ENCODE measurements around the gene BBS12. TPM values are rescaled to one million over a fixed set of nuclear protein-coding genes. Genes with fewer than 3 reads are reported as not detected.

The BBS12 gene
- 2.4 TPM in 2 replicates for total RNA-seq (2014; rRNA removed; shearing (Covaris generic); ENCODE audit: low replicate concordance)

DNA sequence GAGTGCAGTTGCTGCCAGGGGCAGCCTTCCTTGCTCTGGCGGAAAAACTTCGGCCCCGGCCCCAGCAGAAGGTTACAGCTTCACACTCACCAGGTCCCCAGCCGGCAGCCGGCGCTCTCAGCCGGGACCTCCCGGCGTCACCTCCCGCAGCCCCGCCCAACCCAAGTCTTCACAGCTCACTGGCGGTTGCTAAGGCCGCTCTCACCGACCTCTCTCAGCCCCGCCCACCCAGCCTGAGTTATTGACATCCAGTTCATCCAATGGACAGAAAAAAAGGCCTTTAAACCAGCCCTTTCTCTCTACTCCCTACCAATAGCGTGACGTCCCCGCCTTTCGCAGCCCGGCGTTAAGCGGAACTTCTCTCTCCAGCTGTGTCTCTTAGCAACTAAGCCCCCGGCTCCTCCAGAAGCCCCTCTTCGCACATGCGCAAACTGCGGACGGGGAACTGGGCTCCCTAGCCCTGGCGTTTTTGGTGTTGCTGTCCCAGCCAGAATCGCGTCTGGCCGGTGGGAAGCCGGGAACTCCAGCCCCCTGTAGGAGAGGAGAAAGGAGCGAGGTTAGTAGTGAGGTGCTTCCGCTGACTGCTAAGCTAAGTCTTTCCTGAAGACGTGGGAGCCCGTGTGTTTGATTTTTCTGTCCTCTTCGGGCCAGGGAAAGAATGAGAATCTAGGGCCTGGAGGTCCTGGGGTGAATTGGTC is at the start of gene BBS12:
Gene BBS12 (plus strand): TSS at position 376 of the 698 bp plus-strand sequence. CDS start 9,189 bp downstream, outside the sequence.
- peak; percentile 99 for DNase-seq (ENCODE audit: low read depth)
- in situ Hi-C loops (cut with HindIII; ENCODE audit: low pct_unique_long_range_greater_than_20kb, low sequenced_read_pairs) = no loop called here

DNA sequence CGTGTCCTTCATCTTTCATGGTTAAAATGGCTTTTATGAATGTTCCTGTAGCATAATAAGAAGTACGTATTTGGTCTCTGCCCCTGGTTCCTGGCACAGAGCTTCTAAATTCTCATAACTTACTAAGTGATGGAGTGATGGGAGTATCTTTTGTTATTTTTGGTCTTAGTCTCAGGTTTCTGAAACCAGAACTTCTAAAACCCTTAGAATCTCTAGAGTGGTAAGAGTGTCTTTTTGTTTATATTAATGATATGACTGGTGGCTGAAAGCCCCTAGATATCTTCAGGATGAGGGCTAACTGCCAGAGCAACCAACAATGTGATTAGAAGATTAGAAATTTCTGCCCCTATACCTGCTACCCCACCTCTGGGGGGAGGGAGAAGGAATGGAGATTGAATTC is 45.8 kb upstream of the BBS12 start:
- DNase-seq (ENCODE audit: low read depth) = no peak
- in situ Hi-C loops (cut with HindIII; ENCODE audit: low pct_unique_long_range_greater_than_20kb, low sequenced_read_pairs) = no loop called here

DNA sequence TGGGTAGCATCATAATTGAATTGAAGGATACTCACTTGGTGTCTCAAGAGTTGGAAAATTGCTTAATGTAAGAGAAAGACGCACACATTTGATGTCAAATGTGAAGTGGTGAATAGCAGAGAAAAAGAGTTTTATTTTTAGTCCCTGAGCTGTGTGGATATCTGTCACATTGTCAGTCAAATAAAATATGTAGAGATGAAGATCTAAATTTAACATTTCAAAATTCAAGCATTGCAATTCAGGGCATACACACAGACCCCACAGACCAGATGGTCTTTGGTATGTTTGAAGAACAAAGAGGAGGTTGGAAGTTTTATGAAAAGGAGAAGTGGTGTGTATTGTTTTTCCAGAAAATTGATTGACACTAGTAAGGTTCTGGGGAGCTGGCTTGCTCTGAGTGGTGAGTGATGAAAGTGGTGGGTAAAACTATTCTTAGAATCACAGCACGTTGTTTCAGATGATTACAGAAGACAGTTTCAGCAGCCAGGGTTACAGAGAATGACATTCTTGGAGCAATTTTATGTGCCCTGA is 44.9 kb upstream of the BBS12 start:
- in situ Hi-C loops (cut with HindIII; ENCODE audit: low pct_unique_long_range_greater_than_20kb, low sequenced_read_pairs) = no loop called here

DNA sequence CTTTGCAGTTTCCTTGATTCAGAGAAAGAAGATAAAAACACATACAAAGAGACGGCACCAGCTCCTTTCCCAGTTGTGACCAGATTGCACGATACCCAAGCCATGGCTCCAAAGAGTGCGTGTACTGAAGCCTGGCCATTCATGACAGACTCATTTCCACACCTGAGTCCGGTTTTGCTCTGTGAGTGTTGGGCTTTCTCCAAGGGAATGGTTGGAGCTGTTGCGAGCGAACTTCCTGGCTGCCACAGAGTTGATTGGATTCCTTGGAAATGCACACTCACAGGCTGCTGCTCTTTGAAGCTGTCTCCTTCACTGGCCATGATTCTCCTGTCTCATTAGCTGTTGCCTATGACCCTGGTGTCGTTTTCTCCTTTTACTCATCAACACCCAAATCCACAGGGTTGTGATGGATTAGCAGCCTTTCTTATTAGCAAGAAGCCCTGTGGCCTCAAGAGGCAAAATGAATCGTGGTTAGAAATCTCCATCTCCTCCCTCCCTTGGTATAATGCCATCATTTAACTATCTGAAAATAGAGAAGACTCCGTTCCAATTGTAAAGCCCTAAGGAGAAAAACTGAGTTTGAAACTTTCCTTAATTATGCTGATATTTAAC is 43.9 kb upstream of the BBS12 start:
- DNase-seq (ENCODE audit: low read depth) = no peak
- in situ Hi-C loops (cut with HindIII; ENCODE audit: low pct_unique_long_range_greater_than_20kb, low sequenced_read_pairs) = no loop called here

More for the DNA sequence above, 44.9 kb upstream of the BBS12 start:
- DNase-seq (ENCODE audit: low read depth) = no peak

DNA sequence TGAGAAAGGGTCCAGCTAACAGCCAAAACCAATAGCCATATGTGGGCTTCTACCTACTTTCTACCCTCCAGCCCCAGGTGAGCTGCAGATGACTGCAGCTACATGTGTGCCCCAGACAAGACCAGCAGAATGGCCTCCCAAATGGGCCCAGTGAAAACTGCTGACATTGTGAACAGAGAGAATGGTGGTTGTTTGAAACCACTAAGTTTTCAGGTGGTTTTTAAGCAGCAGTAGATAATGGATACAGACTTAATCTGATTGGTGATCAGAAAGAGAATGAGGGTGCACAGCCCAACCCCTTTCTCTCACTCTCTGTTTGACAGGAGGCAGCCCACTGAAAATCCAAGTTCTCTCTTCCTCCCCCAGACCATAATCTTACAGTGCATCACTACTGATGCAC is 42.5 kb upstream of the BBS12 start:
- no peak for DNase-seq (ENCODE audit: low read depth)
- in situ Hi-C loops (cut with HindIII; ENCODE audit: low pct_unique_long_range_greater_than_20kb, low sequenced_read_pairs) = no loop called here

DNA sequence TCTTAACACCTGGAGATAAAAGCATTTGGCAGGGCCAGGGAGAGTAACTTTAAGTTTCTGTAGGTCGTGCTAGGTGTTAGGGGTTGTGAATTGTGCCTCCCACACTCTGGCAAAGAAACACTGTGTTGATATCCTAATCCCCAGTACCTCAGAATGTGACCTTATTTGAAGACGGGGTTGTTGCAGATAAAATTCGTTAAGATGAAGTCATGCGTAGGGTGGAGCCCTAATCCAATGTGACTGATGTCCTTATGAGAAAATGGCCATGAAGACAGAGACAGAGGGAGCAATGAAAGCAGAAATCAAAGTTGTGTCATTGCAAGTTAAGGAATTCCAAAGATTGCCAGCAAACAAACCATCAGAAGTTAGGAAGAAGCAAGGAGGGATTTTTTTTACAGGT is 40.5 kb upstream of the BBS12 start:
- in situ Hi-C loops (cut with HindIII; ENCODE audit: low pct_unique_long_range_greater_than_20kb, low sequenced_read_pairs) = no loop called here
- DNase-seq (ENCODE audit: low read depth) = no peak

DNA sequence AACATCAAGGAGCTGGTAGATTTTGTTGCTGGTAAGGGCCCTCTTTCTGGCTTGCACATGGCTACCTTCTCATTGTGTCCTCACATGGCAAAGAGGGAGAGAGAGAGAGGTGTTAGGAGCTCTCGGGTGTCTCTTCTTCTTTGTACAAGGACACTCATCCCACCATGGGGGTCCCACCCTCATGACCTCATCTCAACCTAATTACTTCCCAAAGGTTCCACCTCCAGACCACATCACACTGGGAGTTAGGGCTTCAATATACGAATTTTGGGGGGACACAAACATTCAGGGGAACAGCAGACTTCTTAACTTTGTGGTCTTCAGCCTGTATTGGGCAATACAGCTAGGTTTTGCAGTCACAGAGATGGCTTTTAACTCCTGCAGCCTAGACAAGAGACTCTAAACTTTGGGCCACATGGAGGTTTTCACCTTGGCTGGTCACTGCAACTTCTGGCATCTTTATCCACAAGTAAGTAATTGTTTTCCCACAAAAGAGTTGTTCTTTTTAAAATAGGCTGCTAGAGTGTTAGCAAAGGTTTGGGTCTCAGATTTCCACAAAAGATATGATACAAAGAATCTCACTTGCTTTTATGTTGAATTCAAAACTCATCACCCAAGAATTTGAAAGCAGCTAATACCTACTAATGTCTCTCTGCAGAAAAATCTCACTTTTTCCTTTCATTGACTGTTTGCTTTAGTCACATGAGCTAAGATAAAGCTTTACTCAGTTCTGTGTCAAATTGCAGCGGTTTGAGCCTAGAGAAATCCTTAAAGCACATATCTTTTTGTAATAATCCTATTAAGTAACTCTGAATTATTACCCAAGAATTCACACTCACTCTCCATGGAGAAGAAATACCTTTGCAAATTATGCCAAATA is 39.6 kb upstream of the BBS12 start:
- in situ Hi-C loops (cut with HindIII; ENCODE audit: low pct_unique_long_range_greater_than_20kb, low sequenced_read_pairs) = no loop called here

DNA sequence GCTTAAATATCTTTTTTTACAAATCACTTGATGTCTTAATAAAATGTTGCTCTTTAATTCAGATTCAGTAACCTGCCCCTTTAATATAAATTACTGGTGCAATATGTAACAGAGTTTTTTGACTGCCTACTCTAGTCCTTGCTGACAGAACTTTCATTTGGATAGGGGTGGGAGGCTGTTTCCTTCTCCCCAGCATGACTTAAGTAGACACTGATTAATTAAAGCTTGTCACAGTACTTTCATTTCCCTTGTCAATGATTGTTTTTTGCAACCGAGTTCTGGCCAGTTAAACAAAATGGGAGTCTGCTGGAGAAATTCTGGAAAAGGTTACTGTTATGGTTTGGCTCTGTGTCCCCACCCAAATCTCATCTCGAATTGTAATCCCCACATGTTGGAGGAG is 37.3 kb upstream of the BBS12 start:
- in situ Hi-C loops (cut with HindIII; ENCODE audit: low pct_unique_long_range_greater_than_20kb, low sequenced_read_pairs) = no loop called here
- no peak for DNase-seq (ENCODE audit: low read depth)

More for the DNA sequence above, 39.6 kb upstream of the BBS12 start:
- no peak for DNase-seq (ENCODE audit: low read depth)

DNA sequence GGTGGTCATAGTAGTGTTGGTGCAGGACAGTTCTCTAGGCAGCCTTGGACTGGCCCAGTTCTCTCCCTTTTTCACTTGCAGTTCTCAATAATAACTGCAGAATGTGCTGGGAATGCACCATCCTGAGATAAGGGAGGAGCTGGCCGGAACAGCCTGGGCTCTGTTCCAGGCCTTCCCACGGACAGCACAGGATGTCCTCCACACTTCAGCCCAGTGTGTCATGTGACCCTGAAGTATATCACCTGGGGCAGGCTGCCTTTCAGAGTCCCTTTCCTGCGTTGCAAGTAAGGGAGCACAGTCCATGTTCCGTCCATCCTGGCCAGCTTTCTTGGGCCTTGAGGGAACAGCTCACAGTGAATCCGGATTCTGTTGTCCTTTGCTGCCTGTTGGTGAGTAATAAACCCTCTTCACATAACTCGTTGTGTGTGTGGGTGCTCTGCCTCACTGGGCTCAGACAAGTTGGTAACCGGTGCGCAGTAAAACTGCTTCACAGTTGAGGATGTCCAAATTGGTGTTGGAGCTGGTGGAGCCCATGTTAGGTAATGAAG is 32.3 kb upstream of the BBS12 start:
- in situ Hi-C loops (cut with HindIII; ENCODE audit: low pct_unique_long_range_greater_than_20kb, low sequenced_read_pairs) = no loop called here
- no peak for DNase-seq (ENCODE audit: low read depth)

DNA sequence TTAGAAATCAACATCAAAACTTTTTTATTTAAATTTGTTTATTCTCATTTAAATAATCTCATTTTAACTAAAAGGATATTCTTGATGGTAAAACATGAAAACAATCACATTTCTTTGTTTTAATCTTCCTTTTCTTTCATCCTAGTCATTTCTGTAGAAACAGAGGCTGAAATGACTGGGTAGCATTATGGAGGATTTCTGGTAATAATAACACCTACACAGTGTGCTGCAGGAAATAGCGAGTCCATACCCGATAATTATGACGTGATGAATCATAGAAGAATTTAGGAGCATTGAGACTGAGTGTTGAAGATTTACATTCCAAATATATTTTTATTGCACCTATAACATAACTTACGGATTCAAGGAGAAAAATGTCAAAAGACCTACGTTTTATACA is 31.4 kb upstream of the BBS12 start:
- DNase-seq (ENCODE audit: low read depth) = no peak
- in situ Hi-C loops (cut with HindIII; ENCODE audit: low pct_unique_long_range_greater_than_20kb, low sequenced_read_pairs) = no loop called here

DNA sequence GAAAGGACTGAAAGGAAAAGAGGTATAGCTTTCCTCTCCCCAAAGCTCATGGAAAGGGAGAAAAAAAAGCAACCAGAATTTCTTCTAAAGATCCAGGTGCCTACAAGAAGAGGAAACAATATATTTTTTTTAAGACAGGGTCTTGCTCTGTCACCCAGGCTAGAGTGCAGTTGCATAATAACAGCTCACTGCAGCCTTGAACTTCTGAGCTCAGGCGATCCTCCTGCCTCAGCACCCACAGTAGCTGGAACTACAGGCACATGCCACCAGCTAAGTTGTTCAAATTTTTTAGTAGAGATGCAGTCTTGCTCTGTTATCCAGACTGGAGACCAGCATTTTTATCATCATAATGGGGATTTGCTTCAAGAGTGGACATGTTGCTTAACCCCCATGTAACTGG is 30.5 kb upstream of the BBS12 start:
- no peak for DNase-seq (ENCODE audit: low read depth)
- in situ Hi-C loops (cut with HindIII; ENCODE audit: low pct_unique_long_range_greater_than_20kb, low sequenced_read_pairs) = no loop called here

DNA sequence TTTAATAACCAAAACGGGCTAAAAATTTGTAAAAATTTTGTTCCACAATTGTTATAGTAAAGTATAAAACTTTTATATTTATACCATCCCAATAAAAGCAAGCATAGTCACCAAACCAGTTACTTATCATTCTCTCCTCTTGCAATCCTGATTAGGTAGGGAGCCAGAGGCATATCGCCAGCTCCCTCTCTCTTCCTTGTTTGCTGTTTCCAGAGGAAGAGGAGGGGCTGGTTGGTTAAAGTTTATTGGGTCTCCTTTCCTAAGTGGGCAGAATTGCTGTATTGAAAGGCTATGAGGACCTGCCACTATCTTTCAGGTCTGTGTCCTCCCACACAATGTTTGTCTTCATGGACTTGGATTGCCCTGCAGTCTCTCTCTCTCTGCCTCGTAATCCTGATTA is 29.6 kb upstream of the BBS12 start:
- DNase-seq (ENCODE audit: low read depth) = no peak
- in situ Hi-C loops (cut with HindIII; ENCODE audit: low pct_unique_long_range_greater_than_20kb, low sequenced_read_pairs) = no loop called here

DNA sequence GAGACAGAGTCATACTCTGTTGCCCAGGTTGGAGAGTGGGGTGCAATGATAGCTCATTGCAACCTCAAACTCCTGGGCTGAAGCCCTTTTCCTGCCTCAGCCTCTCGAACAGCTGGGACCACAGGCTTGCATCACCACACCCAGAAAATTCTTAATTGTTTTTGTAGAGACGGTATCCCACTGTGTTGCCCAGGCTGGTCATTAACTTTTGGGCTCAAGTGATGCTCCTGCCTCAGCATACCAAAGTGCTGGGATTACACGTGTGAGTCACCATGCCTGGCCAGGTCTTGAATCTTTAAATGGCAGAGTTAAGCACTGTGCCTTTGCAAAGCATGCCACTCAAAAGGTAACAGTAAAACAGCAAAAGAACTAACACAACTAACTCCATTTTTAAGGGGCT is 28.6 kb upstream of the BBS12 start:
- in situ Hi-C loops (cut with HindIII; ENCODE audit: low pct_unique_long_range_greater_than_20kb, low sequenced_read_pairs) = no loop called here
- no peak for DNase-seq (ENCODE audit: low read depth)

DNA sequence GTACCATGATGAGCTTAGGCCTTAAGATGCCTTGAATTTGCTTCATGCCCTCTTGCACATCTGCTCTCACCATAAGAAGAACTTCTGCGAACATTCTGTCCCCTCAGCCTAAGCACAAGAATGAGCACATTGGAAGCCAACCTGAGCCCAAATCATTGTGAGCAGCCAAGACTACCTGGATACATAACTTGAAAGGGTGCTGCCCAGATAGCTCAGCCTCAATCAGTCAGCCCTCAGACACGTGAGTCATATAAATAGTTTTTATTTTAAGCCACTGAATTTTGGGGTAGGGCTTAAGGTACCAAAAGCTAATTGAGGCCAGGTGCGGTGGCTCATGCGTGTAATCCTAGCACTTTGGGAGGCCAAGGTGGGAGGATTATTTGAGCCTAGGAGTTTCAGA is 27.5 kb upstream of the BBS12 start:
- in situ Hi-C loops (cut with HindIII; ENCODE audit: low pct_unique_long_range_greater_than_20kb, low sequenced_read_pairs) = no loop called here
- DNase-seq (ENCODE audit: low read depth) = no peak

DNA sequence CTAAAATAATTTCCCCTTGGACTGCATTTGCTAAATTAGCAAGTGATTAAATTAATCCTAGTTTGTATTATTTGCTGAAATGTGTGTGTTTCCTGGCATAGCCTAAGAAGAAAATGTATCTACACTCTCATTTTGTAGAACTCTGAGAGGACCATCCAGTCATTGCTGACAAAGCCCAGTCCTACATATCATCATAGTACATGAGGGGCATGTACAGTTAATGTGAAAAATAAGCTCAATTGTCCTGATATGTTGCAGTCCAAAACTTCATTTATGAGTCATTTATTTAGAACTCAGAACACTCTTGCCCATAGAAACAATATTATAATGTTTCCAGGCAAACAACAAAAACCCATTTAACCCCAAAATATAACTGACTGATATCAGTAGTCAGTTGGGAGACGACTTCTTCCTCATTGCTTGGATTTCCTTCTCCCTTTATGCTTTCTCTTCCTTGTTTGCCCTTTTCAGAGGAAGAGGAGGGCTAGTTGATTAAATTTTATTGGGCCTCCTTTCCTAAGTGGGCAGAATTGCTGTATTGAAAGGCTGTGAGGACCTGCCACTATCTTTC is 26.9 kb upstream of the BBS12 start:
- no peak for DNase-seq (ENCODE audit: low read depth)
- in situ Hi-C loops (cut with HindIII; ENCODE audit: low pct_unique_long_range_greater_than_20kb, low sequenced_read_pairs) = no loop called here

DNA sequence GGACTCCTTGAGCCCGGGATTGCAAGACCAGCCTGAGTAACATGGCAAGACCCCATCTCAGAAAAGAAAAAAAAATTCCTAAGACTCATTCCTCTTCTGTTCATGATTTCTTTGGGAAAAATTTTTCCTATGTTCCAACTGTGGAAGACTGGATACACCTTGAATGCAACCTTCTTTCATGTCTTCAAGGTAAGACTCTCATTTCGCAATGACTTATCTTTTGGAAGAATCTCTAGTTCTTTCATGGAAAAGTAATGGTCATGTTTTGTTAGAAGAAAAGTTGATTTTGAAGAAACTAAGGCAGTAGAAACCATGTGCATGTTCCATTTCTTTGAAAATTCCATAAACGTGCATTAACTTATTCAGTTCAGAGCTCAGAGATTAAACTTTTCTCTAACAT is 26.0 kb upstream of the BBS12 start:
- in situ Hi-C loops (cut with HindIII; ENCODE audit: low pct_unique_long_range_greater_than_20kb, low sequenced_read_pairs) = no loop called here
- DNase-seq (ENCODE audit: low read depth) = no peak

DNA sequence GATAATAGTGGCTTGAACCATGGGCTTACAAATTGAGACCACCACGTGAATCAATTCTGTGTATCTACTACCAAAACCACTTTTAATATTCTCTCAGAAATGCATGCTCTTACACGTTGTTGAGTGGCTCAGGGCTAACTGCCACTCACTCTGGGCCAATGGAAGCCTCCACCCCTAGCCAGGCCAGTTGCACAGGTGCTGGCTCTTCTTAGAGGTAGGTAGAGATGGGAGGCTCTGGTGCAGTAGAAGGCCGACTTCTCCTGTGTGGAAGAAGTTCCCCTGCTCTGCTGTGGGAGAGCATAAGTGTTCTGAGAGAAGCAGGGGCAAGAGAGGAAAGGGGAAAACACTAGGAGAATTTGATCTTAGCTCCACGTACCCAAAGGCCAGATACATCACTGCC is 25.0 kb upstream of the BBS12 start:
- in situ Hi-C loops (cut with HindIII; ENCODE audit: low pct_unique_long_range_greater_than_20kb, low sequenced_read_pairs) = no loop called here

DNA sequence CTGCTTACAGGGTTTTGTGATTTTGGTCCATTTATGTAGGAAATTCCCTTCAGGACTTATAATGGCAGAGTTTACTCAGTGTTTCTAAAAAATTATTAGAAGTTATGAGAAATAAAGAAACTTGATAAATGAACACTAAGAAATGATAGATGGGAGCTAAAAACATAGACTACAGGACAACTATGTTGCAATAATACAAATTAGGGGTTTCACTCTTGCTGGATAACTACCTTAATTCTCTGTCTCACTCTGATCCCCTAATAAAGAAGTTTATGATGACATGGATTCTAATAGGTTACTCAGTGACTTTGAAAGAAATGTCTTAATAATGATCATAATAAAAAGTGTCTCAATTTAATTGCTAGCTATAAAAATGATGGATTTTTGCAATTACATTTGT is 23.3 kb upstream of the BBS12 start:
- DNase-seq (ENCODE audit: low read depth) = no peak
- in situ Hi-C loops (cut with HindIII; ENCODE audit: low pct_unique_long_range_greater_than_20kb, low sequenced_read_pairs) = no loop called here

More for the DNA sequence above, 25.0 kb upstream of the BBS12 start:
- DNase-seq (ENCODE audit: low read depth) = no peak

All from Caki2 (cell line).